GM19395 (cell line): ENCODE results near the gene PHC2.

Experiments
- ATAC-seq: cut with Tn5 transposase; IDR thresholded peaks from one replicate; pipeline ENCODE4 v1.9.1; 2021; ENCODE audit warnings: mild to moderate bottlenecking, moderate library complexity; ENCODE audit not compliant: unreplicated experiment

The PHC2 gene

DNA sequence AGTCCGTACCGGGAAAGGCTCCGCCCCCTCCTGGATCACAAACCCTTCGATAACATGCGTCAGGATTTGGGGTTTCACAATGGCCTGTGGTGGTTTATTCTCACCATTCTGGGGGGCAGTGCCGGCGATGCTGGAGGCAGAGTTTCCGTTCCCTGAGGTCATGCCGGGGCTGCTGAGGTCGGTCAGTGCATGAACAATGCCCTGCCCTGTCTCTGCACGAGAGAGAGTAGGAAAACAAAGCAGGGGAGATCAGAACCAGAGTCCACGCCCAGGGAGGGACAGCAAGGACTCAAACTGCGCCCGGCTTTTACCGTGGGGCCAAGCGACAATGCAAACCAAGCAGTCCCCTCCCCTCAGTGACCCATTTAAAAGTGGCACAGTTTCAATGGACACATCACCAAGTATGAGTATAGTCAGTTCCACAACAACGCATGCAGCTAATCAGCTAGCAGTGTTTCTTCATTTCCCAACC, 96.8 kb downstream of the PHC2 start:
- ATAC-seq, result no peak

DNA sequence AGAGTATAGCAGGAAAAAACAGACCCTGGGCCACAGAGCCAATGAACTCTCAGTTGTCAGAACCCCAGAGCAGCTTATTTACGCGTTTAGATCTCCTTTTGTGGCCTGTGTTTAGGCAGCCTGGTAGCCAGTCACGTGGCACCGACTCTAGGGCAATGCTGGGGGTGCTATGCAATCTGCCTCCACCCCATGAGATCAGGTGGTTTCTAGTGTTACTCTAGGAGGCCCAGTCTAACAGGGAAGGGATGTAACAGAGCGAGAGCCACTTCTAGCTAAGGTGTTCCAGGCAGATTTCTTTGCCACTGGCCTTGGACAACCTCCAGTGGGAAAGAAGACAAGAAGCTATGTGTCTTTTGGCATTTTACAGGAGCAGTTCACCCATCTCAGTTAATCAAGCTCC, 98.0 kb downstream of the PHC2 start:
- no peak for ATAC-seq

DNA sequence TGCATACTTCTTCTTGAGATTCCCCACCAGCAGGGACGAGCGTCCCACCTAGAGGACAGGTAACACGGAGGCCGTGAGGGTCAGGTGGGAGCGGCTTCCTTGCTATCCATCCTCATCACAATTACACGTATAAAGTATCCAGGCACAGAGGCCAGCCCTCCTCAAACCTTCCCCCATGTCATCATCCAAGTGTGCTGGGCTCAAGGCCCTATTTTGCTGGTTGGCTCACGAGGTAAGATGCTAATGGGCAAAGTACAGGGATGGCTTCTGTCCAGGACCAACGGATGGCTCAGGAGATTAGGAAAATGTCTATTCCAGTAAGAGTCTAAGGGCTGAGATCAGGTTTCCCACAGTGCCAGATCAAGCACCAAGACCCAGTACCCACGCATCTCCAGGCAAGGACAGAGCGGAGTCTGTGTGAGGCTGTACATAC, 98.5 kb downstream of the PHC2 start:
- ATAC-seq, result no peak

DNA sequence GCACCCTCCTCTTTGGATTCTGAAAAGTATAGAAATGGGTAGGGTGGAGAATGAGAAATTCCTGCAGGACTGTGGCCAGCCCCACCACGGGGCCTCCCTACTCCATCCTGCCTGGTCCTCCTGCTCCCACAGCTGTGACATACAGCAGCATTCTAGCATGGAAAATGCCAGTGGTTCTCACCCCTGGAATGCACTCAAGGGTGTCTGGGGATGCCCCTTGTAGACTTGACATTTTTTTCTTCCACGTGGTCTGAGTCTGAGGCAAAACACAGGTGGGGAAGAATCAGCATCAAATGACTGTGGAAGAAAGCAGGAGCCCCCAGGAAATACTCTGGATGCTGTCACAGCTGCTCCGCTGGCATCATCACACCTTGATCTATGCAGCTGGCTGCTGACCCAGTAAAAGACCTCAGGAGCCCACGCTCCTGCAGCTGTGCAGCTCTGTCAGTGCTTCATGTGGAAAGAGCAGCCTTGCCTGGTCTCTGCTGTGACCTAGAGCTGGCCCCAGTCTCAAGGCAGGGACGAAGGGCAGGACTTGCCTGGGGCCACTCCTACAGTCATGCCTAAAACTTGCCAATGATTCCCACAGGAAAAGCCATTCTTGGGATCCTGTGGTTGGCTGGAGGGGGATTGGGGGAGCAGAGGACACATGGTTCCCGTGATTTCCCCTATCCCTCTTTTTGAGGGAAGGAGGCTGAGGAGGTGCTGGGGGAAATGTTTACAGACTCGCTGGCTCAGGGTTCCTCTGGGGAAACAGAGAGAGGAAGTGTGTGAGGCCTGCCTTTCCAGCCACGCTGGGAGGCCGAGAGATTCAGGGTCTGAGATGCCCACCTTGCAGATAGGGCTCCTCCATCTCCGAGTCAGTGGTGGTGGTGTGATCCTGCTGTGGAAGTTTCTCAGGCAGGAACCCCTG, 99.2 kb downstream of the PHC2 start:
- ATAC-seq, result no peak

DNA sequence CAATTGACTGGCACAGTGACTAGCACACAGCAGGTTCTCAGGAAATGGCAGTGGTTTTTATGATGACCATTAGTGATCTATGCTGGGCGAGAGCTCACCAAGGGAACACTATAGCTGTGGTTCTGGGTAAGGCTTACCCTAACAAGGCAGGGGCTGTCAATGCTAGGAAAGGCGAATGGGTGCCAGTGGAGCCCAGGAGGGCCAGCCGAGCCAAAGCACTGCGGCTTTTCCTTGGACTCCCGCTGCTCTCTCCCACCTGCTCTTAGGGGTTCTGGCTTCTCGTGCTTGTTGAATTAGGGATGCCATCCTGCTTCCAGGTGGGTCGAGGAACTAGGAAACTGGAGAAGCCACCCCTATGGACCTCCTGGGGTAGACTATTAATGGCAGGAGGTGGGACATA, 100.0 kb downstream of the PHC2 start:
- ATAC-seq, result no peak

DNA sequence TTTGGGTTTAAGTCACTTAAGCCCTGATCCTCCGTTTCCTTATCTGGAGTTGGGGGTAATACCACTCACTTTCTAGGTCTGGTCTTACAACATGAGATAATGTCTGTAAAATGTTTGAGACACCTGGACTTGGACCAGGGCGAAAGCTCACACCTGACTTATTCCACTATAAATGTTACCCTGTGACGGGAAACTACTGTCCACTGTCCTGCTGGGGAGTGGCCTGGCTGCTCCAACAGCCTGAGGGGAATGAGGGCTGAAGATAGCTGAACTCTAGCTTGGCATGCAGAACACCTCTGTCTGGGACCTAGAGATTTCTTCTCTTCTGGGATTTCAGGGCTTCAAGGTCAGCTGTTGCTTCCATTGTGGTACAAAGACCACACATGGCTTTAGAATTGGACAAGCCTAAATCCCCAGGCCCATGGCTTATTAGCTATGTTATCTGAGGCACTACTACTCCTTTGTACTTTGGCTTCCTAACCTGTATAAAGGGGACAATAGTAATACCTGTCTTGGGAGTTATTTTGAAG, 100.5 kb downstream of the PHC2 start:
- no peak for ATAC-seq

DNA sequence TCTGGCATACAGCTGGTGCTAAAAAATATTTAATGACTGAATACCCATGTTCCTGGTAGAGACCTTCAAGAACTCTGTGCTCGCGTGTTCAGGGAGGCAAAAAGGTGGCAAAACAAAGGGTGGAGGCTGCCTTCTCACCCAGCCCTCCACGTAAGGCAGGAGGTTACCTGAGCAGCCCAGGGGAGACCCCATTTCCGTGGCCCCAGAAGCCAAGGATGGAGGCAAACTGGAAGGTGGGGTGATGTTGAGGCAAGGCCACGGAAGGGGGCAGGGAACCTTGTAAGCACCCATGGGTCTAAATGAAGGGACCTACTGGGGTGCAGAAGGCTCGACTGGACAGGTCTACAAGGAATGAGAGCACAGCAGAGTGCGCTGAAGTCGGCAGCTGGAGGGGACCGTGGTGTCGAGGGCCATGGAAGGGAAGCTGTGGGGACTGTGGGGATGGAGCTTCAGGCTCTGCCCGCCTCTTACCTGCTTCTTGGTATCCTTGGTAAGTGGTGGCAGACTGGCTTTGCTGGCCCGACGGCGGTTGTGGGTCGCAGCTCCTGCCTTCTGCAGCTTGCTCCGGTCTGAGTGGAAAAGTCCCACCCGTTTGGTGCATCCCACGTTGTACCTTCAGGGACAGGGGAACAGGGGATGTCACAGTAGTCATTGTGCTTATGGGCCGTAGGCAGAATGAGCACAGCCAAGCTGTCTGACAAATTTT, 101.1 kb downstream of the PHC2 start:
- no peak for ATAC-seq

DNA sequence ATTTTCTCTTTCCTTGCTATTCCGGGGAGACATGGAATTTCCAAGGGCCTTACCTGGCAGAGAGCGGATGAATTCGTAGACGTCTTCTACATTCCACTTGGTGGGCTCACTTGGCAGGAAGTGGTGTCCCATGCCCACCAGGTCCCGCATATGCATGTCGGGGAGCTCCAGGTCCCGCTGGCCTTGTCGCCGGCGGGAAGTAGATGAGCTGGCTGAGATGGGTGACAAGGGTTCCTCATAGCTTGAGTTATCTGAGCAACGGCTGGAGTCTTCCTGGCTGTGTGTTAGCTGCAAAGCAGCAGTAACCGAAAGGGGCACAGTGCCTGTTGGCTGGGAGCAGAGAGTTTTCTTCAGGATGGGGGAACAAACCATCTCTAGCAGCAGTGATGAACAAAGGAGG, 102.1 kb downstream of the PHC2 start:
- ATAC-seq, result no peak

DNA sequence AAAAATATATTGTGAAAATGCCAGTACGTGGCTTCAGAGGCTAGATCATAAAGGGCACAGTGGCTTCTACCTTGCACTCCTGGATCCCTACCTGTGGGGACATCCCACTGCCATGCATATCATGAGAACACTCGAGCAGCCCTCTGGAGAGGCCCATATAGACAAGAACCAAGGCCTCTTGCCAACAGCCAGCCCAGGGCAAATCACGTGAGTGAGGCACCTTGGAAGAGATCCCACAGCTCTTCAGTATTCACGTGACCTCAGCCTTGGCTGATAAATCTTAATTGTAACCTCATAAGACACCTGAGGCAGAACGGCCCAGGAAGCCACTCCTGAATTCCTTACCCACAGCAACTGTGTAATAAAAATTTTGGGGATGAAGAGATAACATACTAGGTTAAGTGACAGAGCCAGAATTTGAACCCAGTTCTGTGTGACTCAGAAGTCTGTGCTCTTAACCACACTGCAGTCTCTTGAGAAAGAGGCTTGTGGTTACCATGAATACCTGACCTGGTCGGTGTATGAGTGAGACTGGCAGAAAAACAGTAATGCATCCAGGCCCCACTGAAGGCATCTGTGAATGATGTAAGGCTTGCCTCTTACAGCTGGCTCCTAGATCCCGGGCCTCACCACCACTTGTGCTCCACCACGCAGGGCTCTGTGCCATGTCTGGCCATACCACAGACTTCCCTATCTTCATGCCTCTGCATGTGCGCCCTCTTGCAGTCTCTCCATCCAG, 103.1 kb downstream of the PHC2 start:
- ATAC-seq, result no peak

DNA sequence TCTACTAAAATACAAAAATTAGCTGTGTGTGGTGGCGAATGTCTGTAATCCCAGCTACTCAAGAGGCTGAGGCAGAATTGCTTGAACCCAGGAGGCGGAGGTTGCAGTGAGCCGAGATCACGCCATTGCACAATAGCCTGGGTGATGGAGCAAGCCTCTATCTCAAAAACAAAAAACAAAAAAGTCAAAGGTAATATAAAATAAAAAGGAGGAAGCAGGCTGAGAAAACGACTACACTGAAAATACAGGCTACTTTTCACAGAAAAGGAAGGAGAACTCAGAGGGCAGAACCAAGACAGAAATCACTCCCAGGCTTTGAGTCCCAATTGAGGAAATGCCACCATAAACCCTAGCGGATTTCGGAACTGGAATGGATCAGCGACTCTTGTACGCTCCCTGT, 104.1 kb downstream of the PHC2 start:
- ATAC-seq, result no peak

DNA sequence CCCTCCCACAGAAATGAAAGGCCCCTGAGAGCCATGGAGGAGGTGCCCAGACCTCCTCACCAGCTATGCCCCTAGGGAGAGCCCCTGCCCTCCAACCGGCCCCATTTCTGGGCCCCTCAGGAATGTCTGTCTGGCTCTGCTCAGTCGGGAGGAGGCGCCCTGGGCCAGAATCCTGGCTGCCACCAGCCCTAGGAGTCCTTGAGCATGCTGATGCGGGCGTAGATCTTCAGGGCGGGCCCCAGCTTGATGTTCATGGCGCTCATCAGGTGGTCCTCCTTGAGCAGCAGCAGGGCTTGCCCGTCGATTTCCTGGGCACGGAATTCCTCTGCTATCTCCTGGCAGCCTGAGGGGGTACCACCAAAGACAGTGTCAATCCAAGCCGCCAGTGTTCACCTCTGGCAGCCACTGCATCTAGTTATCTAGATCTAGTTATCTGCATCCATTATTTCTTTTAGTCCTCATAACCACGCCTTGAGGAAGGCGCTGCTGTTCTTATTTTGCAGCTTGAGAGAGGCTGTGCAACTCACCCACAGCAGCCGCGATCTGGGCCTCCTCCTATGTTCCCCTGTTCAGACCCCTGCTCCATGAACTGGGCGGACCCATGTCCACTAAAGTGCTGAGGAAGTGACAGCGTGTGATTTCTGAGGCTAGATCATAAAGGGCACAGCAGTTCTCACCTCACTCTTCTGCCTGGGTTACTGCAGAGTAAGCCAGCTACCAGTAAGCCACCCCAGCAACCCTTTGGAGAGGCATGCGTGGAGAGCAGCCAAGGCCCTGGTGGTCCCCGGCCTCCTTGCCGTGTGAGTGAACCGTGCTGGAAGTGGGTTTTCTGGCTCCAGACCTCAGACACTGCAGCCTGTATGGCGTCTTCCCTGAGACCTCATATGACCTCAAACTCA, 106.0 kb downstream of the PHC2 start:
- no peak for ATAC-seq

DNA sequence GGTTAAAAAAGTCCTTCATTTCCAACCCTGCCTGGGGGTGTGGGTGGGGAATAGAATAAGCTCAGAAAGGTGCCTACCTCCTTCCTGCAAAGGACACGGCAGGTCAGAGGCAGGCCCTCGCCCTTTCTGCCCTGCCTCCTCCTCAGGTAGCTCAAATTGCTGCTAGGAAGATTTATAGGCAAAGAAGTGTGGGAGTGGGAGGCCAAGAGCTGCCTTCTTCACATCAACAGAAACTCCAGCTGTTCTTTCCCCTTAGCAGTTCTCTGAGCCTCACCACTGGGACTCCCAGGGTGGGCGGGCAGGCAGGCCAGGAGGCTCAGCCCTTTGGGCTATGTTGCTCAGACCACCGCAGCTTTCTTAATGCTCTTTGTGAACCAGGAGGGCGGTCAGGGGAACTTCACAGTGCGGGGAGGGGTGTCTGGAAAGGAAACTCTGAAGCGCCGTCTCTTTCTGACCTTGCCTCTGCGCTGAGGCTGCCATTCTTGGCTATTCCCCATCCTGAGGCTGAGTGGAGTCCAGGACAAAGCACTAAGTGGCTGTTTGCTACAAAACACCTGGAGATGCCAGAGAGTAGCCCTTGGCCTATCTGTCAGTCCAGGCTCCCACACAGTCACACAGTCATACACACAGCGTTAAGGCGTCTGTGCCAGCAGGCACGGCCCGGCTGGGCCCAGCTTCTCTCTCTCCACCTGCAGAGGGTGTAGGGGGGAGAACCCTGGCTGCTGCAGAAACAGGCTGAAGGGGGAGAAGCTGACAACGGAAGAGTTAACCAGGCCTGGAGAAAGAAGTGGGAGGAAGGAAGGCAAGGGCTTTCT, 107.0 kb downstream of the PHC2 start:
- no peak for ATAC-seq

DNA sequence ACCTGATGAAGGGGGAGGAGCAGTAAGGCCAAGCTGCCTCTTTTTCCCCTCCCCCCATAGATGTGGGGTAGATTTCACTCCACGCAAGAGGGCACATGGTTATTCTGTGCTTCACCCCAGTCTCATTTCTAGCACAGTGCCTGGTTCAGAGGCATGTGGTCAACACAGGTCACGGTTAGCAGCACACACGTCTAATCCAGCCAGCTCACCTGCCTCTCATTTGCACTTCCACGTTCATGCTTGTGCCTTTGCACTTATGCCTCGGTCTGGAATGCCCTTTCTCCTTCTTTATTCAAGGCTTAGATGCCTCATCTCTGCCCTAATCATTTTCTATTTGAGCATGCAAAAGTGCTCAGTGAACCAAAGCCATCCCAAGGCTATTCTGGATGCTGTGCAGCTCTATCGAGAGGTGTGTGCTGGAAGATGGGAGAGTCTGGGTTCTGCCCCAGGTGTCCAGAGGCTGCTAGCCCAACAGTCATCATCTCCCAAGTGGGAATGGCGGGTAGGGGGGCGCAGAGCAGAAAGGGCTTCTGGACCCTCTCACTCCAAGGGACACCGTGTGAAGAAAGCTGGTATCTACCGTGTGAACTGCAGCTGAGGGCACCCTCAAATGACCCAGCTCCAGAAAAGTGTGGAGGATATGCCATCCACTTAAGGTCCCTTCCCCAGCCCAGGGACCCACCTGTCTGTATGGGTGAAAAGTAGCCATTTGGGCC, 107.9 kb downstream of the PHC2 start:
- no peak for ATAC-seq

DNA sequence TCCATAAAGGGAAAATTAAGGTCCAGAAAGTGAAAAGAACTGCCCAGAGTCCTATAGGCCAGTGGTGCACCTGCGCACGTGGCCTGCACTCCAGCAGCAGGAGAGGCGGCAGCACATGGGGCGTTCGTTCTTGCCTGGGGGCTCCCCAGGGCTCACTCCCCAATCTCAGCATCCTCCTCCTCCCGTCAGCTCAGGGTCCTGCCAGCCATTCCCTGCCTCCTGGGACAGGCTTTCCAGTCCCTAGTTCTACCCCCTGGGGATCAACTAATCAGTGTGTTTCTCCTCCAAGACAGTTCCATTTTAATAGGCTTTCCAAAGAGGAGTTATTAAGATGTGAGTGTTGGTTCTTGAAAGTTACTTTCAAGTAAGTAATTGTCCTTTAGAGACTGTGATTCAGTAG, 108.8 kb downstream of the PHC2 start:
- no peak for ATAC-seq

DNA sequence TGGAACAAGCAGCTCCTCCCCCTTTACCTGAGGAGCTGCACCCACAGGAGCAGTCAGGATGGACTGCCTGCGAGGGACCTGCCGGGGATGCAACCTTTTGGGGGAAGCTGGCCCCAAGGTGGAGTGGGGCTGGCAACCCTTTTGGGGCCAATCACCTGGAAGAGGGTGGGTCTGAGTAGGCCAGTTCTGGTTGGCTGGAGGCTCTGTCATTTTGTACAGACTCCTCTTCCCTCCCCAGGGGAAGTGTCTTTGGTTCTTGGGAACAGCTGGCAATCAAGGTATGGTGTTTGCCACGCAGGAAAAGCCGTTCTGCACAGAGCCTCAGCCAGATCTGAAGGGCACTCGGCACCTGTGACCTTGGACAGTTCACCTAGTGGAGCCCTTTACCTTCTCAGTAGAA, 109.7 kb downstream of the PHC2 start:
- ATAC-seq, result no peak

DNA sequence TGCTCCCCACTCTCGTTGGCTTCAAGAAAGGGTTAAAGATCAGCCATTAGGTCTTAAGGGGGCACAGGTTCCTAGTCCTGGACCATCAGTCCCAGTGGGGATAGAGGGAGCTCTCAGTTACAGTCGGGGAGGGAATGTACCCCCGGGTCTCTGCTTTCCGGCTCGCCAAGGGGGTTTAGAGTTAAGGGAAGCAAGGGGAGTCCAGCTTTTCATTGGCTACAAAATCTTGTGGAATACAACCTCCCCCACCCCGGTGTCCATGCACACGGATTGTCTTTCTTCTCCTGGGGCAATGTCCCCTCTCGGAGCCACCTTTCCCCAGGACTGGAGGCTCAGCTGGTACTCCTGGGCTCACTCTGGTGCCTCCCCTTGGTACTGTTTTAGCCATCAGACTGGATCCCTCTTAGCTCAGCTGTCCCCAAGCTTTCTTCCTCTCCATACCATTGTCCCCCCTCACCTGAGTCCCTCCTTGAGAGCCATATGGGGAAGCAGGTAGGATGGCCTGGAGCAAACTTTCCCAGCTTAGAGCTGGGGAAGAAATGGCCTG, 110.2 kb downstream of the PHC2 start, which contains the start of gene A3GALT2:
A3GALT2 (minus strand) TSS at position 480 of the 547 bp plus-strand sequence; CDS start at position 480, 0 bp downstream.
- ATAC-seq, result no peak

DNA sequence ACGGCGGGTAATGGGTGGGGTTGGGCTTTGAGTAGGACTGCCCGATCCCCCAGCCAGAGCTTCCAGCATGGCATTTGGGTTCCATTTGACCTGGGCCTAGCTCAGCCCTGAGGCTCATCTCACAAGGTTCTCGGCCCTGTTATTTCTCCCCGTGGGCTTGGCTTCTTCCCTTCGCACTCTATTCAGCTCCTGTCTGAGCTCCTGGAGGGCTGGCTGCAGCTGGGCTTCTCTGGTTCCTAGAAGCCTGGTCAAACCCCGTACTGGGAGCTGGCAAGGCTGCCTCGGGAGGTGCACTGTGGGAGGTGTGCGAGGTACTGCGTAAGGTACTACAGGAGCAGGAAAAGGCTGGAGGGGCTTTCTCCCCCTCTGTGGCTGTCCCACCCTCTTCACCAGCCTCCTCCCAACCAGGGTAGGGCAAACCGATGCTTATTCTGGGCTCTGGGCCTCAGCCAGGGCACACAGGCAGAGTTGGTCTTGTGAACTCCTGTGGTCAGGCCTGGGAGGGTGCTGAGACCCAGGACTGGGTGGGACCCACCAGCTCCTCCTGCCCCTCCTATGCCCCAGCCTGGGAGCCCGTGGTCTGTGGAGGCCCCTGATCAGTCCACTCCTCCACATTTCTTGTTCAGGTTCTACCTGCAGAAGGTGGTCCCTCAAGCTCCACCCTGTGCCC, 110.8 kb downstream of the PHC2 start:
- ATAC-seq, result no peak
